Chondrocyte (in vitro differentiated cells): ENCODE measurements around the gene GATA3. TPM values are rescaled to one million over a fixed set of nuclear protein-coding genes. Genes with fewer than 3 reads are reported as not detected.

Experiments
- DNase-seq: peaks from one replicate; pipeline ENCODE4 v3.0.0; 2021; ENCODE audit warnings: mixed read lengths, low spot score
- H3K27ac Mint-ChIP-seq: one replicate; pipeline ENCODE4 v1.8.0; 2021; ENCODE audit warnings: mild to moderate bottlenecking, moderate library complexity, mixed read lengths; ENCODE audit not compliant: unreplicated experiment
- H3K27me3 Mint-ChIP-seq: 2 replicates; pipeline ENCODE4 v1.8.0; 2021; ENCODE audit warnings: low read depth, mixed read lengths
- H3K36me3 Mint-ChIP-seq: 2 replicates; pipeline ENCODE4 v1.8.0; 2021; ENCODE audit warnings: low read depth, mixed read lengths
- H3K4me1 Mint-ChIP-seq: 2 replicates; pipeline ENCODE4 v1.8.0; 2021; ENCODE audit warnings: low read depth, mild to moderate bottlenecking, mixed read lengths
- H3K4me3 Mint-ChIP-seq: one replicate; pipeline ENCODE4 v1.8.0; 2021; ENCODE audit warnings: mild to moderate bottlenecking, moderate library complexity, mixed read lengths; ENCODE audit not compliant: unreplicated experiment
- H3K9me3 Mint-ChIP-seq: 2 replicates; pipeline ENCODE4 v1.8.0; 2021; ENCODE audit warnings: low read depth, mixed read lengths
- CTCF ChIP-seq: fragments of 200-600 bp; sonication (generic); IDR thresholded peaks from 2 replicates; pipeline ENCODE4 v1.5.0; 2021; ENCODE audit warnings: antibody characterized with exemption, mild to moderate bottlenecking, moderate library complexity
- total RNA-seq: library from RNA; stranded (reverse); gene quantifications from 3 replicates; pipeline ENCODE4 v1.2.1, GENCODE V29; 2021

Gene GATA3
- total RNA-seq, 1 donor from 2014 or later, result not detected

- H3K27ac Mint-ChIP-seq, result no peak overlapping the region
- peaks cover 49% of the 10 kb centered on the region for H3K27me3 Mint-ChIP-seq
- no peaks in the 10 kb centered on the region for H3K9me3 Mint-ChIP-seq
- peaks cover 2% of the 10 kb centered on the region for H3K36me3 Mint-ChIP-seq
- H3K4me3 Mint-ChIP-seq, result no peak overlapping the region
- no peak for TF ChIP-seq CTCF
- no peak for DNase-seq
- peaks cover 7% of the 10 kb centered on the region for H3K4me1 Mint-ChIP-seq
Observed at GRCh38 chr10:8032558-8032957, 21.9 kb upstream of the GATA3 start.

GRCh38 chr10:8033812-8034465 is 20.5 kb upstream of the GATA3 start:
- H3K9me3 Mint-ChIP-seq, result no peaks in the 10 kb centered on the region
- H3K4me3 Mint-ChIP-seq, result no peak overlapping the region
- H3K4me1 Mint-ChIP-seq, result peaks cover 7% of the 10 kb centered on the region
- peaks cover 62% of the 10 kb centered on the region for H3K27me3 Mint-ChIP-seq
- no peak for TF ChIP-seq CTCF
- DNase-seq, result no peak
- H3K36me3 Mint-ChIP-seq, result peaks cover 4% of the 10 kb centered on the region
- no peak overlapping the region for H3K27ac Mint-ChIP-seq

- Mint-ChIP-seq H3K9me3 (no peaks in the 10 kb centered on the region), H3K4me3 (no peak overlapping the region), H3K27me3 (peaks cover 68% of the 10 kb centered on the region), H3K27ac (no peak overlapping the region), H3K4me1 (peaks cover 7% of the 10 kb centered on the region), H3K36me3 (peaks cover 4% of the 10 kb centered on the region)
- no peak for TF ChIP-seq CTCF
- DNase-seq, result no peak
Observed at GRCh38 chr10:8034466-8035005, 20.0 kb upstream of the GATA3 start.

GRCh38 chr10:8035006-8035640 is 19.4 kb upstream of the GATA3 start:
- Mint-ChIP-seq H3K4me1 (peaks cover 7% of the 10 kb centered on the region), H3K27ac (no peak overlapping the region), H3K9me3 (no peaks in the 10 kb centered on the region), H3K27me3 (peaks cover 73% of the 10 kb centered on the region), H3K36me3 (peaks cover 4% of the 10 kb centered on the region), H3K4me3 (no peak overlapping the region)
- no peak for TF ChIP-seq CTCF
- no peak for DNase-seq

GRCh38 chr10:8035641-8036470 is 18.6 kb upstream of the GATA3 start:
- no peaks in the 10 kb centered on the region for H3K9me3 Mint-ChIP-seq
- TF ChIP-seq CTCF, result no peak
- no peak overlapping the region for H3K27ac Mint-ChIP-seq
- H3K36me3 Mint-ChIP-seq, result peaks cover 4% of the 10 kb centered on the region
- DNase-seq, result no peak
- no peak overlapping the region for H3K4me3 Mint-ChIP-seq
- peaks cover 78% of the 10 kb centered on the region for H3K27me3 Mint-ChIP-seq
- peaks cover 7% of the 10 kb centered on the region for H3K4me1 Mint-ChIP-seq
